Measurements from ENCODE around the gene OR6C2. TPM values are rescaled to one million over a fixed set of nuclear protein-coding genes. Genes with fewer than 3 reads are reported as not detected.
"Not testable (repeated sequence)": the region's sequence is repeated elsewhere in the genome, so short reads cannot be mapped to it uniquely, and the experiment has no call there.

The OR6C2 gene
- total and polyA plus RNA-seq, 5 donors, result not detected

GRCh38 chr12:55425954-55426353 is 17.9 kb upstream of the OR6C2 start, which contains the start of gene OR6C76:
Gene OR6C76, plus strand, starts transcription at chr12:55426254. Its CDS starts 0 bp downstream, at chr12:55426254.
- no peak for DNase-seq
- Histone ChIP-seq H3K27me3 (ENCODE audit: control insufficient read depth, insufficient read depth) (no peaks in the 10 kb centered on the region), H3K4me3 (ENCODE audit: low read length) (no peak within 1 kb of the TSS), H3K9me3 (ENCODE audit: control insufficient read depth, low read length) (no peaks in the 10 kb centered on the region), H3K4me1 (ENCODE audit: control insufficient read depth, insufficient read depth, low read length) (no peaks in the 10 kb centered on the region), H3K27ac (ENCODE audit: low read length) (no peak within 1 kb of the TSS)
- intact Hi-C loops (cut with DNase I), result no loop called here
- 81% methylated on average over 4 of the region's 4 CpGs for whole genome bisulfite sequencing
- no peak for ATAC-seq

- H3K4me1 ChIP-seq (ENCODE audit: control insufficient read depth, insufficient read depth, low read length), result no peaks in the 10 kb centered on the region
- 24% methylated on average over 1 of the region's 1 CpG for WGBS
- no peaks in the 10 kb centered on the region for H3K27me3 ChIP-seq (ENCODE audit: control insufficient read depth, insufficient read depth)
- no peak for DNase-seq
- intact Hi-C loops (cut with DNase I), result no loop called here
- H3K27ac ChIP-seq (ENCODE audit: low read length), result no peak overlapping the region
- ATAC-seq, result no peak
- H3K4me3 ChIP-seq (ENCODE audit: low read length), result no peak overlapping the region
- no peaks in the 10 kb centered on the region for H3K9me3 ChIP-seq (ENCODE audit: control insufficient read depth, low read length)
Measured at GRCh38 chr12:55428331-55429243, 15.3 kb upstream of the OR6C2 start.

- H3K27ac ChIP-seq (ENCODE audit: low read length); DNase-seq; H3K27me3 ChIP-seq (ENCODE audit: control insufficient read depth, insufficient read depth); H3K4me3 ChIP-seq (ENCODE audit: low read length); H3K9me3 ChIP-seq (ENCODE audit: control insufficient read depth, low read length); H3K4me1 ChIP-seq (ENCODE audit: control insufficient read depth, insufficient read depth, low read length); ATAC-seq; intact Hi-C loops (cut with DNase I): not testable (repeated sequence)
- 90% methylated on average over 5 of the region's 5 CpGs for WGBS
Measured at GRCh38 chr12:55441233-55441632, 2.6 kb upstream of the OR6C2 start.

- Histone ChIP-seq H3K27me3 (ENCODE audit: control insufficient read depth, insufficient read depth) (no peaks in the 10 kb centered on the region), H3K4me3 (ENCODE audit: low read length) (no peak overlapping the region), H3K4me1 (ENCODE audit: control insufficient read depth, insufficient read depth, low read length) (no peaks in the 10 kb centered on the region), H3K27ac (ENCODE audit: low read length) (no peak overlapping the region), H3K9me3 (ENCODE audit: control insufficient read depth, low read length) (no peaks in the 10 kb centered on the region)
- no peak for ATAC-seq
- 94% methylated on average over 1 of the region's 1 CpG for WGBS
- intact Hi-C loops (cut with DNase I), result no loop called here
- DNase-seq, result no peak
Measured at GRCh38 chr12:55445357-55445756, 1.5 kb downstream of the OR6C2 start.

GRCh38 chr12:55446326-55446725 is 2.5 kb downstream of the OR6C2 start:
- WGBS, result 82% methylated on average over 5 of the region's 5 CpGs
- H3K9me3 ChIP-seq (ENCODE audit: control insufficient read depth, low read length), result no peaks in the 10 kb centered on the region
- H3K27me3 ChIP-seq (ENCODE audit: control insufficient read depth, insufficient read depth), result no peaks in the 10 kb centered on the region
- no peak overlapping the region for H3K27ac ChIP-seq (ENCODE audit: low read length)
- ATAC-seq (no peak), DNase-seq (no peak)
- no peaks in the 10 kb centered on the region for H3K4me1 ChIP-seq (ENCODE audit: control insufficient read depth, insufficient read depth, low read length)
- H3K4me3 ChIP-seq (ENCODE audit: low read length), result no peak overlapping the region
- intact Hi-C loops (cut with DNase I), result no loop called here

GRCh38 chr12:55448825-55449224 is 4.9 kb downstream of the OR6C2 start:
- Histone ChIP-seq H3K9me3 (ENCODE audit: control insufficient read depth, low read length) (no peaks in the 10 kb centered on the region), H3K4me3 (ENCODE audit: low read length) (no peak overlapping the region), H3K27me3 (ENCODE audit: control insufficient read depth, insufficient read depth) (no peaks in the 10 kb centered on the region), H3K4me1 (ENCODE audit: control insufficient read depth, insufficient read depth, low read length) (no peaks in the 10 kb centered on the region), H3K27ac (ENCODE audit: low read length) (no peak overlapping the region)
- ATAC-seq (no peak), DNase-seq (no peak)
- intact Hi-C loops (cut with DNase I), result no loop called here

- H3K4me3 ChIP-seq (ENCODE audit: low read length); H3K4me1 ChIP-seq (ENCODE audit: control insufficient read depth, insufficient read depth, low read length); H3K9me3 ChIP-seq (ENCODE audit: control insufficient read depth, low read length); H3K27ac ChIP-seq (ENCODE audit: low read length); intact Hi-C loops (cut with DNase I); DNase-seq; ATAC-seq; H3K27me3 ChIP-seq (ENCODE audit: control insufficient read depth, insufficient read depth): not testable (repeated sequence)
- 85% methylated on average over 1 of the region's 1 CpG for WGBS
Measured at GRCh38 chr12:55464926-55465325, 21.1 kb downstream of the OR6C2 start.

- H3K9me3 ChIP-seq (ENCODE audit: control insufficient read depth, low read length), result no peaks in the 10 kb centered on the region
- H3K27ac ChIP-seq (ENCODE audit: low read length), result no peak overlapping the region
- no peaks in the 10 kb centered on the region for H3K27me3 ChIP-seq (ENCODE audit: control insufficient read depth, insufficient read depth)
- intact Hi-C loops (cut with DNase I), result no loop called here
- WGBS, result 21% methylated on average over 2 of the region's 2 CpGs
- no peaks in the 10 kb centered on the region for H3K4me1 ChIP-seq (ENCODE audit: control insufficient read depth, insufficient read depth, low read length)
- DNase-seq (no peak), ATAC-seq (no peak)
- no peak overlapping the region for H3K4me3 ChIP-seq (ENCODE audit: low read length)
Measured at GRCh38 chr12:55467836-55468235, 24.0 kb downstream of the OR6C2 start.

- intact Hi-C loops (cut with DNase I), result no loop called here
Measured at GRCh38 chr12:55469291-55469690, 25.4 kb downstream of the OR6C2 start.

GRCh38 chr12:55470088-55470829 is 26.4 kb downstream of the OR6C2 start, which contains the start of gene OR6C70:
Gene OR6C70, minus strand, starts transcription at chr12:55470138. Its CDS starts 0 bp downstream, at chr12:55470138.
- DNase-seq, result no peak
- WGBS, result 75% methylated on average over 3 of the region's 3 CpGs

More at GRCh38 chr12:55469291-55469690, 25.4 kb downstream of the OR6C2 start:
- H3K4me1 ChIP-seq (ENCODE audit: control insufficient read depth, insufficient read depth, low read length), result no peaks in the 10 kb centered on the region
- H3K9me3 ChIP-seq (ENCODE audit: control insufficient read depth, low read length), result no peaks in the 10 kb centered on the region
- H3K27ac ChIP-seq (ENCODE audit: low read length), result no peak overlapping the region
- no peak for ATAC-seq
- H3K27me3 ChIP-seq (ENCODE audit: control insufficient read depth, insufficient read depth), result no peaks in the 10 kb centered on the region
- whole genome bisulfite sequencing, result 59% methylated on average over 2 of the region's 2 CpGs
- DNase-seq, result no peak
- H3K4me3 ChIP-seq (ENCODE audit: low read length), result no peak overlapping the region

GRCh38 chr12:55472264-55472663 is 28.4 kb downstream of the OR6C2 start:
- DNase-seq, result no peak
- H3K9me3 ChIP-seq (ENCODE audit: control insufficient read depth, low read length), result no peaks in the 10 kb centered on the region
- H3K4me1 ChIP-seq (ENCODE audit: control insufficient read depth, insufficient read depth, low read length), result no peaks in the 10 kb centered on the region
- no peak for ATAC-seq
- no peaks in the 10 kb centered on the region for H3K27me3 ChIP-seq (ENCODE audit: control insufficient read depth, insufficient read depth)
- no peak overlapping the region for H3K4me3 ChIP-seq (ENCODE audit: low read length)
- no peak overlapping the region for H3K27ac ChIP-seq (ENCODE audit: low read length)
- intact Hi-C loops (cut with DNase I), result no loop called here
- WGBS, result 79% methylated on average over 1 of the region's 1 CpG

More at GRCh38 chr12:55470088-55470829, 26.4 kb downstream of the OR6C2 start, which contains the start of gene OR6C70:
- intact Hi-C loops (cut with DNase I), result no loop called here
- H3K27ac ChIP-seq (ENCODE audit: low read length), result no peak within 1 kb of the TSS
- H3K4me3 ChIP-seq (ENCODE audit: low read length), result no peak within 1 kb of the TSS
- H3K27me3 ChIP-seq (ENCODE audit: control insufficient read depth, insufficient read depth), result no peaks in the 10 kb centered on the region
- no peak for ATAC-seq
- H3K9me3 ChIP-seq (ENCODE audit: control insufficient read depth, low read length), result no peaks in the 10 kb centered on the region
- no peaks in the 10 kb centered on the region for H3K4me1 ChIP-seq (ENCODE audit: control insufficient read depth, insufficient read depth, low read length)

Measured in right cardiac atrium (tissue), 5 donors.